ENCODE data around the gene DNAH9.
A peak's percentile ranks its signal among the peaks of the same experiment; 100 is the strongest.

The DNAH9 gene

GRCh38 chr17:11598274-11599221, at the start of gene DNAH9:
Gene DNAH9, plus strand, starts transcription at chr17:11598470. Its CDS starts 29 bp downstream, at chr17:11598499.
- peak; percentile 97 for DNase-seq

GRCh38 chr17:11550431-11550830, 47.8 kb upstream of the DNAH9 start:
- no peak for DNase-seq

GRCh38 chr17:11551442-11551841, 46.8 kb upstream of the DNAH9 start:
- DNase-seq = no peak

GRCh38 chr17:11553135-11553534, 45.1 kb upstream of the DNAH9 start:
- DNase-seq = no peak

- no peak for DNase-seq
Measured at GRCh38 chr17:11554042-11554441, 44.2 kb upstream of the DNAH9 start.

GRCh38 chr17:11554542-11554941, 43.7 kb upstream of the DNAH9 start:
- no peak for DNase-seq

GRCh38 chr17:11555530-11555929, 42.7 kb upstream of the DNAH9 start:
- no peak for DNase-seq

GRCh38 chr17:11557727-11558452, 40.4 kb upstream of the DNAH9 start:
- DNase-seq = no peak

GRCh38 chr17:11558681-11559234, 39.5 kb upstream of the DNAH9 start:
- no peak for DNase-seq

GRCh38 chr17:11559601-11560000, 38.7 kb upstream of the DNAH9 start:
- no peak for DNase-seq

- no peak for DNase-seq
Measured at GRCh38 chr17:11561281-11561680, 37.0 kb upstream of the DNAH9 start.

- DNase-seq = no peak
Measured at GRCh38 chr17:11561702-11562101, 36.6 kb upstream of the DNAH9 start.

- peak; percentile 83 for DNase-seq
Measured at GRCh38 chr17:11564589-11565380, 33.5 kb upstream of the DNAH9 start.

- DNase-seq = no peak
Measured at GRCh38 chr17:11565591-11565990, 32.7 kb upstream of the DNAH9 start.

- DNase-seq = peak; percentile 55
Measured at GRCh38 chr17:11578998-11579397, 19.3 kb upstream of the DNAH9 start.

- no peak for DNase-seq
Measured at GRCh38 chr17:11580677-11581076, 17.6 kb upstream of the DNAH9 start.

GRCh38 chr17:11582217-11582616, 16.1 kb upstream of the DNAH9 start:
- no peak for DNase-seq

GRCh38 chr17:11583306-11583992, 14.8 kb upstream of the DNAH9 start:
- DNase-seq = no peak

- DNase-seq = no peak
Measured at GRCh38 chr17:11589716-11590115, 8.6 kb upstream of the DNAH9 start.

- no peak for DNase-seq
Measured at GRCh38 chr17:11601661-11602060, 3.4 kb downstream of the DNAH9 start.

- DNase-seq = peak; percentile 36
Measured at GRCh38 chr17:11608396-11608795, 10.1 kb downstream of the DNAH9 start.

GRCh38 chr17:11610999-11611566, 12.8 kb downstream of the DNAH9 start:
- no peak for DNase-seq

All from left hindlimb (tissue), 1 donor.